A673 (cell line): Measurements from ENCODE around the gene KLHL1.

ENCODE experiments used
- CTCF ChIP-seq: fragments of 300-800, 200-600 bp; sonication (generic); conservative IDR thresholded peaks from 2 replicates; pipeline ENCODE4 v1.5.1; 2017; ENCODE audit warnings: low read depth, mild to moderate bottlenecking, antibody characterized with exemption, low read length, moderate library complexity, mixed read lengths
- EZH2 ChIP-seq: fragments of 200-600 bp; sonication (generic); IDR thresholded peaks from 2 replicates; pipeline ENCODE4 v1.6.1; 2017; ENCODE audit warnings: borderline replicate concordance, low read depth, mild to moderate bottlenecking, mixed read lengths, antibody characterized with exemption, low read length; ENCODE audit not compliant: poor library complexity, severe bottlenecking

GRCh38 chr13:69820180-69820579 lies 288.1 kb downstream of the KLHL1 start:
- TF ChIP-seq CTCF, result no peak
- TF ChIP-seq EZH2, result no peak
